ENCODE data around the gene SLC12A6.

GRCh38 chr15:34376856-34377255, 39.3 kb upstream of the SLC12A6 start:
- TF ChIP-seq, protein P1, sequence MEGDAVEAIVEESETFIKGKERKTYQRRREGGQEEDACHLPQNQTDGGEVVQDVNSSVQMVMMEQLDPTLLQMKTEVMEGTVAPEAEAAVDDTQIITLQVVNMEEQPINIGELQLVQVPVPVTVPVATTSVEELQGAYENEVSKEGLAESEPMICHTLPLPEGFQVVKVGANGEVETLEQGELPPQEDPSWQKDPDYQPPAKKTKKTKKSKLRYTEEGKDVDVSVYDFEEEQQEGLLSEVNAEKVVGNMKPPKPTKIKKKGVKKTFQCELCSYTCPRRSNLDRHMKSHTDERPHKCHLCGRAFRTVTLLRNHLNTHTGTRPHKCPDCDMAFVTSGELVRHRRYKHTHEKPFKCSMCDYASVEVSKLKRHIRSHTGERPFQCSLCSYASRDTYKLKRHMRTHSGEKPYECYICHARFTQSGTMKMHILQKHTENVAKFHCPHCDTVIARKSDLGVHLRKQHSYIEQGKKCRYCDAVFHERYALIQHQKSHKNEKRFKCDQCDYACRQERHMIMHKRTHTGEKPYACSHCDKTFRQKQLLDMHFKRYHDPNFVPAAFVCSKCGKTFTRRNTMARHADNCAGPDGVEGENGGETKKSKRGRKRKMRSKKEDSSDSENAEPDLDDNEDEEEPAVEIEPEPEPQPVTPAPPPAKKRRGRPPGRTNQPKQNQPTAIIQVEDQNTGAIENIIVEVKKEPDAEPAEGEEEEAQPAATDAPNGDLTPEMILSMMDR (IDR thresholded peaks at IDR 0.05; ENCODE audit: poor library complexity, severe bottlenecking): no peak
- TF ChIP-seq REST (IDR thresholded peaks at IDR 0.05; ENCODE audit: borderline replicate concordance) (no peak), EZH2 (IDR thresholded peaks at IDR 0.05; ENCODE audit: borderline replicate concordance, insufficient read depth, low read length, poor library complexity, severe bottlenecking) (no peak)

Data from neural cell (in vitro differentiated cells).